ENCODE measurements around the gene PEMT.

DNA sequence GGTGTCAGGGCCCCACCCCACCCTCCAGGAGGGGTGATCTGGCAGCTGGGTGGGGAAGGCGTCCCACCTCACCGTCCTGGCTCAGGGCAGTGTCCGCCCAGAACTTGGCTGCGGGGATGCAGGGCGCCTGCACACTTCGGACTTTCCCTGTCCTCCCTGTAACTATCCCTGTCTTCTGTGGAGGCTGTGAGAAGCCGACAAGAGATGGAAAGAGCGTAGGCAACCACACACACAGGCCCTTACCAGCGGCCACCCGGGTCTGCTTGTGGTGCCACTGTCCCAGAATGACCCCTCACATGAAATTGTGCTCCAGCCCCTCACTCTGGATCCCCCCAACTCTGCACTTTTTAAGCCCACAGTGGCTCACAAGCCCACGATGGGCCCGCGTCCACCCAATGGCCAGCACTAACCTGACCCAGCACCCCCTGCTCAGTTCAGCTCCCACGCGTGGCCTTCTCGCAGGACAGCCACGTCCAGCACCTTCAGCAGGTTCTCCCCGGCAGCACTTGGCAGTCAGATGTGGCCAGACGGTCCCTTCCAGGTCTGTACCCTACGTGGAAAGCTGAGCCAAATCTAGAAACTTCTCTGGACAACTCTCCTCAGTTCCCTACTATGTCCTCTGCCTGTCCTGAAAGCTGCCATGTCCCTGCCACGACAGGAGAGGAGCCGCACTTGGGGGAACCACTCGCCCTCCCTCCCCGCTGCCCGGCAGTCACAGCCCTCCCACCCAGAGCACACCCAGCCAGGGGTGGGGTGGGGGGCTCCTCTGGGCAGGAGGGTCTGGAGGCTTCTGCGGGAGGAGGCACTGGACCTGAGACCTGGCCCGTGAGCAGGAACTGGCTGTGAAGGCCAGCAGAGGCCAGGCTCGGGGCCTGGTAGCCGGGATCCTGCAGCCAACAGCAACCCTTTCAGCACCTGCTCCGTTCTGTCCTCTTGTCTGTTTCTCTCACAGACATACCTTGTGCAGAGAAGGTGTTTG, 38.0 kb downstream of the PEMT start:
- TF ChIP-seq CTCF (IDR thresholded peaks at IDR 0.05) (no peak), POLR2A (IDR thresholded peaks at IDR 0.05) (no peak)

All from adrenal gland (tissue), 5 donors.